HG03135 (cell line): ENCODE results near the gene DYNC2I2.
"Not testable (repeated sequence)": the region's sequence is repeated elsewhere in the genome, so short reads cannot be mapped to it uniquely, and the experiment has no call there.

Experiments used
- ATAC-seq: cut with Tn5 transposase; IDR thresholded peaks from one replicate; pipeline ENCODE4 v1.9.1; 2021; ENCODE audit warnings: mild to moderate bottlenecking, moderate library complexity; ENCODE audit not compliant: unreplicated experiment

Gene DYNC2I2

DNA sequence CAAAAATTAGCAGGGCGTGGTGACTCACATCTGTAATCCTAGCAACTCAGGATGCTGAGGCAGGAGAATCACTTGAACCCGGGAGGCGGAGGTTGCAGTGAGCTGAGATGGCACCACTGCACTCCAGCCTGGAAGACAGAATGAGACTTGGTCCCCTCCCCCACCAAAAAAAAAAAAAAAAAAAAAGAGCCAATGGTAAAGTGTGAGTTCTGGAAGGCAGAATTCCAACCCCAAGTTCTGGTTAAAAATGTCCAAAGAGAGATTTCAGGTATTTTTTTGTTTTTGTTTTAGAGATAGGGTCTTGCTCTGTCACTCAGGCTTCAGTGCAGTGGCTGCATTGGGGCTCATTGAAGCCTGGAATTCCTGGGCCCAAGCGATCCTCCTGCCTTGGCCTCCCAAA lies 30.8 kb upstream of the DYNC2I2 start:
- ATAC-seq: no peak

GRCh38 chr9:128685636-128686489 lies 29.2 kb upstream of the DYNC2I2 start:
- ATAC-seq: no peak

DNA sequence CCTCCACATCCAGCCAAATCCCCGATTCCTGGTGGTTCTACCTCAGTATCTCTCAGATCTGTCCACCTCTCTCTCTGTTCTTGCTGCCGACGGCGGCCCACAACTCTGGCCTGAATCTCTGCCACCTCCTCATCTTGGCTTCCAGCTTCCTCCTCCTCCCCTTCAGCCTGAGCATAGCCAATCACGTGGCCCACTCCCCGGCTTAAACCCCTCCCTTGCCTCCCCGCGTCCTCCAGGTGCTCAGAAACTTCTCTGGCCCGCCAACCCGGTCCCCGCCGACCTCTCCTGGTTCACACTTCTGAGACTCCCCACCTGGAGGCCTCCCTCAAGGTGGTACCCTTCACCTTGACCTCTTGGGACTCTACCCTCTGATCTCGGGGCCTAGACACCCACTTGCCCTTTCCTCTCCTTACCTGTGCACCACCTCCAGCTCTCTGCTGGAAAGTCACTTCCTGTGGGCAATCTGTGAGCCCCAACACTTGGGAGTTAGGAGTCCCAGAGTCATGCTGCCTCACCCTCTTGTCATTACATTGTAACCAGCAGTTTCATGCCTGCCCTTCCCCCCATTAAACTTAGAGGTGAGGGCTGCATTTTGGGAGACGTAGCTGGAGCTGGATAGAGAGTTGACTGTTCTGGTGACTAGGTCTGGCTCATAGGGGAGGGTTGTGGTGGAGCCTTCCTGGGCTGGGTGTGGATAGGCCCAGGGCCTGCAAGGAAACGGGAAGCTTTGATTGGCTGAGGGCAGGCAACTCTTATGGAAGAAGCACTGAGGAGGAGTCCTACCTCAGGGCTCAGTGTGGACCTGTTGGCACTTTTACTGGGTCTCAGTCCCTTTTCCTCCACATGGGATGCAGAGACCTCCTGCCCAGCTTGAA lies 27.9 kb upstream of the DYNC2I2 start:
- ATAC-seq: peak; percentile 27

DNA sequence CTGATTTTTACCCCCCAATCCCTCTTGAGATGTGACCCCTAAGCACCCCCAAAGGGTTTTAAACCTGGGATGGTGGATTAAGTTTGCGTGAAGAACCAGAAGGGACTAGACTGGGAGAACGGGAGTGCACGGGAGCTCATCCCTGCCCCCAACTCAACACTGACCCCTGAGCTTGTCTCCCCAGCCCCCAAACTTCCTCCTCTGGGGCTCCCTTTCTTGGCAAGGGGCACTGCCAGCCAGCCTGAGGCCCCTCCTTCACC lies 27.3 kb upstream of the DYNC2I2 start:
- no peak for ATAC-seq

GRCh38 chr9:128683340-128684064 lies 26.9 kb upstream of the DYNC2I2 start:
- ATAC-seq: no peak

DNA sequence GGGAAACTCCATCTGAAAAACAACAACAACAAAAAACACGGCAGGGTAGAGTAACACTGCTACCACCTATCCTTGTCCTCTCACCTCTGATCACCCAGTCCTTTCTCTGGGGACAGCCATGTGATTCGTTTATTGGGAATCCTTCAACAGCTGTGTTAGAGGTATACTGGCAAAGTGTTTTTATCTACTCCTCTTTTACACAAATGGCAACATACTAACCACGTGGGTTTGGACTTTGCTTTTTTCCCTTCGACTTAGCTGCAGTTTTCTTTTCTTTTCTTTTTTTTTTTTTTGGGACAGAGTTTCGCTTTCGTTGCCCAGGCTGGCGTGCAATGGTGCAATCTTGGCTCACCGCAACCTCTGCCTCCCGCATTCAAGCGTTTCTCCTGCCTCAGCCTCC lies 21.1 kb upstream of the DYNC2I2 start:
- ATAC-seq: no peak

- no peak for ATAC-seq
Observed at GRCh38 chr9:128675382-128675781, 18.7 kb upstream of the DYNC2I2 start.

- no peak for ATAC-seq
Observed at GRCh38 chr9:128669786-128670185, 13.1 kb upstream of the DYNC2I2 start.

DNA sequence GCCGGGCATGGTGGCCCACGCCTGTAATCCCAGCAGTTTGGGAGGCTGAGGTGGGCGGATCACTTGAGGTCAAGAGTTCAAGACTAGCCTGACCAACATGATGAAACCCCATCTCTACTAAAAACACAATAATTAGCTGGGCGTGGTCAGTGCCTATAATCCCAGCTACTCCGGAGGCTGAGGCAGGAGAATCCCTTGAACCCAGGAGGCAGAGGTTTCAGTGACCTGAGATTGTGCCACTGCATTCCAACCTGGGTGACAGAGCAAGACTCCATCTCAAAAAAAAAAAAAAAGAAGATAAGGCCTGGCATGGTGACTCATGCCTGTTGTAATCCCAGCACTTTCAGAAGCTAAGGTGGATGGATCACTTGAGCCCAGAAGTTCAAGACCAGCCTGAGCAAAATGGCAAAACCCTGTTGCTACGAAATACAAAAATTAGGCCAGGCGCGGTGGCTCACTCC lies 9.9 kb upstream of the DYNC2I2 start:
- ATAC-seq: not testable (repeated sequence)

DNA sequence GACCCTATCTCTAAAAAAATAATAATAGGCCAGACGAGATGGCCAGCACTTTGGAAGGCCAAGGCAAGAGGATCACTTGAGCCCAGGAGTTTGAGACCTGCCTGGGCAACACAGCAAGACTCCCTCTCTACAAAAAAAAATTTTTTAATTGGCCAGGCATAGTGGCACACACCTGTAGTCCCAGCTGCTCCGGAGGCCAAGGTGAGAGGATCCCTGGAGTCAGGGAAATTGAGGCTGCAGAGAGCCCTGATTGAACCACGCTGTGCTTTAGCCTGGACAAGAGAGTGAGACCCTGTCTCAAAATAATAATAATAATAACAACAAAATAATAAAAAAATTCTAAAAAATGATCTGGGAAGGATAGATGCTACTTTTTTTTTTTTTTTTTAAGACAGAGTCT lies 1.1 kb upstream of the DYNC2I2 start:
- ATAC-seq: no peak

DNA sequence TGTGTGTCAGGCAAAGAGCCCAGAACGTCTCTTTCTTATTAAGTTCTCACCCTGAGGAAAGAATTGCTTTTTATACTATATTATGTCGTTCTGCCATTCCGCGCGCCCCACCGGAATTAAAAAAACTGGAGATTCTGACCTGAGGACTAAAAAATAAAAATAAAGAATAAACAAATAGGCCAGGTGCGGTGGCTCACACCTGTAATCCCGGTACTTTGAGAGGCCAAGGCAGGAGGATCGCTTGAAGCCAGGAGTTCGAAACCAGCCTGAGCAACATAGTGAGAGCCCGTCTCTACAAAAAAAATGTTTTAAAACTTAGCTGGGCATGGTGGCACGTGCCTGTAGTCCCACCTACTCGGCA lies 677 bp upstream of the DYNC2I2 start:
- no peak for ATAC-seq

DNA sequence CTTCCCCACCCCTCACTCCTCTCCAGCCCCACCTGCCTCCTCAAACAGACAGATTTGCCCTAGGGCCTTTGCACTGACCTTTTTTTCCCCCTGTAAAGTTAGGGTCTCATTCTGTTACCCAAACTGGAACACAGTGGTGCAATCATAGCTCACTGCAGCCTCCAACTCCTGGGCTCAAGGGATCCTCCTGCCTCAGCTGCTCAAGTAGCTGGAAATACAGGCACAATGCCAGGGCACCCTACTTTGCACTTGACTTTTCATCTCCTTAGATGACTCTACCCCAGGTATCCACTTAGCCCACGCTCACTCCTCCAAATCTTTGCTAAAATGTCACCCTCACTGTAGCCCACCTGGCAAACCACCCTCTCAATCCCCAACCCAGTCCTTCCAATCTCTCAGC lies 2.2 kb downstream of the DYNC2I2 start:
- ATAC-seq: no peak

GRCh38 chr9:128653908-128654307 lies 2.7 kb downstream of the DYNC2I2 start:
- ATAC-seq: no peak

DNA sequence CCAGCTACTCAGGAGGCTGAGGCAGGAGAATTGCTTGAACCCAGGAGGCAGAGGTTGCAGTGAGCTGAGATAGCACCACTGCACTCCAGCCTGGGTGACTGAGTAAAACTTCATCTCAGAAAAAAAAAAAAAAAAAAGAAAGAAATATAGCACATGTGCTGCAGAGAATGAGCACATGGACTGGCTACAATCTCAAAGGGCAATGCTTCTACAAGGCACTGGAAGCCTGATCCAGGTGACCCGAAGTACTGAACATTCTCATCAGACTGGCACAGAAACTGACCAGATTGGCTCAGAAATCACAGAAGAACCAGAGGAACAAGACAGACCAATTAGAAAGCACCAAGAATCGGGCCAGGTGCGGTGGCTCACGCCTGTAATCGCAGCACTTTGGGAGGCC lies 4.8 kb downstream of the DYNC2I2 start:
- no peak for ATAC-seq

- ATAC-seq: not testable (repeated sequence)
Observed at GRCh38 chr9:128648206-128648605, 8.4 kb downstream of the DYNC2I2 start.

DNA sequence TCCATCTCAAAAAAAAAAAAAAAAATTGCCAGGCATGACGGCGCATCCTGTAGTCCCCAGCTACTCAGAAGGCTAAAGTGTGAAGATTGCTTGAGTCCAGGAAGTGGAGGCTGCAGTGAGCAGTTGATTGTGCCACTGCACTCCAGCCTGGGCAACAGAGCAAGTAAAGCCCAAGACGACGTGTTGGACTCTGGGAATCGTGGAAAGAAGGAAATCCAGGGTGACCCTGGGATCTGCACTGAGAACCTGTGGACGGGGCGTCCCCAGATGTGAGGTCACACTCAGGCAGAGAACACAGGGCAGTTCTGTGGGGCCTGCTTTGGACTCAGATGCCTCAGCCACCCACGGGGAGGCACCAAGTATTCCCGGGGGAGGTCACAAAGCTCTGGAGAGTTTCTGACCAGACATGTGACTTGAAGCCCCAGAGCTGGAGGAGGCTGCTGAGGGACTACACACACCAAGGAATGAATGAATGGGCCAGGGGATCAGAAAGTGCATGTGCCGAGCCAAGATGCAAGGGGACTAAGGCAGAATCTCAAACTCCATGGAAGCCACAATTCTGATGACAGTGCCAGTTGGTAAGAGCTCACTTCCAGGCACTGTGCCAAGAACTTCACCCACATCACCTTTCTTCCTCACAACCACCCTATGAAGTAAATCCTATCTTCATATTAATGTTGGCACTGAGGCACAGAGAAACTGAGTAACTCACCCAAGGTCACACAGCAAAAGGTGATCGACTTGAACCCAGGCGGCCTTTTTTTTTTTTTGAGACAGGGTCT lies 12.9 kb downstream of the DYNC2I2 start:
- ATAC-seq: no peak

GRCh38 chr9:128642675-128643245 lies 13.9 kb downstream of the DYNC2I2 start:
- no peak for ATAC-seq

DNA sequence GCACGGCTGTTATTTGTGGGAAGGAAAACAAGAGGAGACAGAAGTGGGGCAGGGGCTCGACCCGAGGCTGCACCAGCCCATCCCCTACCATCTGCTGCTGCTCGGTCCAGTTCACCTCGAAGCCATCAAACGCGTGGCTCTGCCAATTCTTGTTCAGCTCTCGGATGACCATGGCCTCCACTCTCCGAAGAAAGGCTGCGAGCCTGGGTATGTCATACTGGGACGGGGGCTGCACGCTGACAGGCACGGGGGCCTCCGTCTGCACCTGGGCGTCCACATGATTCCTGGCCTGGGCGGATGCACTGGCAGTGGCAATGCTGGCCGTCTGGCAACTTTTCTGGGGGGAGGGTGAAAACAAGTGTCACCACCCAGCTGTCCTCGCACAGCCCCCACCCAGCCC lies 16.0 kb downstream of the DYNC2I2 start:
- ATAC-seq: no peak

GRCh38 chr9:128638580-128638979 lies 18.1 kb downstream of the DYNC2I2 start:
- ATAC-seq: no peak

DNA sequence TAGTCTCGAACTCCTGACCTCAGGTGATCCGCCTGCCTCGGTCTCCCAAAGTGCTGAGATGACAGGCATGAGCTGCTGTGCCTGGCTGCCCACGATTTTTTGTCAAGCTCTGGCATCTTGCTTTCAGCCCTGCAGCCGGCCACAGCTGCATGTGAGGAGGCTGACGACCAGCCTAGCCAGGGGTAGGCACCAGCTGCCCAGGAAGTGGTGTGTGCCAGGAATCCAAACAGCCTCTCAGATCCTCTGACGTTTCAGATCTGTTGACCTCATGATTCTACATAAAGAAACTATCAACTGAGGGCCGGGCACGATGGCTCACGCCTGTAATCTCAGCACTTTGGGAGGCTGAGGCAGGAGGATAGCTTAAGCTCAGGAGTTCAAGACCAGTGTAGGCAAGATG lies 19.0 kb downstream of the DYNC2I2 start:
- ATAC-seq: no peak
